Right forelimb (tissue), 1 donor: ENCODE measurements around the gene TMTC2.

Source experiments
- DNase-seq: peaks from one replicate; pipeline ENCODE4 v3.0.0-alpha.2; 2018

TMTC2 gene

GRCh38 chr12:82682851-82683261 lies 3.9 kb upstream of the TMTC2 start:
- DNase-seq, result no peak

GRCh38 chr12:82685790-82686167 lies 927 bp upstream of the TMTC2 start:
- peak; percentile 94 for DNase-seq

- peak; percentile 56 for DNase-seq
Observed at GRCh38 chr12:82687021-82688011, 610 bp downstream of the TMTC2 start.

GRCh38 chr12:82688035-82688501 lies 1.4 kb downstream of the TMTC2 start:
- DNase-seq, result no peak

GRCh38 chr12:82688596-82688995 lies 1.9 kb downstream of the TMTC2 start:
- DNase-seq, result no peak

GRCh38 chr12:82690006-82690405 lies 3.3 kb downstream of the TMTC2 start:
- no peak for DNase-seq

GRCh38 chr12:82691513-82691912 lies 4.8 kb downstream of the TMTC2 start:
- DNase-seq, result no peak

GRCh38 chr12:82694276-82694675 lies 7.6 kb downstream of the TMTC2 start:
- no peak for DNase-seq

- no peak for DNase-seq
Observed at GRCh38 chr12:82694970-82695369, 8.3 kb downstream of the TMTC2 start.

GRCh38 chr12:82695531-82695930 lies 8.8 kb downstream of the TMTC2 start:
- no peak for DNase-seq

- DNase-seq, result no peak
Observed at GRCh38 chr12:82696543-82696942, 9.8 kb downstream of the TMTC2 start.

- no peak for DNase-seq
Observed at GRCh38 chr12:82698708-82699564, 12.2 kb downstream of the TMTC2 start.

GRCh38 chr12:82705774-82706173 lies 19.1 kb downstream of the TMTC2 start:
- DNase-seq, result no peak

- DNase-seq, result peak; percentile 51
Observed at GRCh38 chr12:82708061-82708879, 21.6 kb downstream of the TMTC2 start.

- DNase-seq, result no peak
Observed at GRCh38 chr12:82709794-82710355, 23.2 kb downstream of the TMTC2 start.

GRCh38 chr12:82710741-82711140 lies 24.0 kb downstream of the TMTC2 start:
- DNase-seq, result no peak

- DNase-seq, result no peak
Observed at GRCh38 chr12:82714427-82714826, 27.7 kb downstream of the TMTC2 start.

- DNase-seq, result no peak
Observed at GRCh38 chr12:82721726-82722125, 35.0 kb downstream of the TMTC2 start.

GRCh38 chr12:82723093-82723492 lies 36.4 kb downstream of the TMTC2 start:
- no peak for DNase-seq

GRCh38 chr12:82723891-82724290 lies 37.2 kb downstream of the TMTC2 start:
- DNase-seq, result no peak

GRCh38 chr12:82725741-82726140 lies 39.0 kb downstream of the TMTC2 start:
- no peak for DNase-seq

- DNase-seq, result no peak
Observed at GRCh38 chr12:82727886-82728285, 41.2 kb downstream of the TMTC2 start.
